Panc1 (cell line): ENCODE data around the gene CEP55. TPM values are rescaled to one million over a fixed set of nuclear protein-coding genes. Genes with fewer than 3 reads are reported as not detected.

ENCODE experiments used
- ATAC-seq: fragments of 200-7000 bp; cut with Tn5 transposase; 2 replicates; pipeline ENCODE4 v1.9.1; 2020; ENCODE audit warnings: mild to moderate bottlenecking, moderate library complexity
- BruUV-seq: library from RNA; stranded (reverse); fragments of 400-500 nt; replicated peaks from 2 replicates; lab custom pipeline; 2021; lab: Mats Ljungman, UMichigan
- CTCF ChIA-PET: fragments of 300-600 bp; sonication (Branson Sonifier 250); formaldehyde crosslinking; loops from one replicate; lab custom pipeline; 2022; ENCODE audit warnings: antibody characterized with exemption; lab: Charles Lee
- POLR2A ChIA-PET: fragments of 300-600 bp; sonication (Branson Sonifier 250); formaldehyde crosslinking; loops from one replicate; lab custom pipeline; 2022; ENCODE audit warnings: antibody characterized with exemption; lab: Charles Lee
- DNase-seq: peaks from one replicate; pipeline ENCODE4 v3.0.0-alpha.2; 2010; ENCODE audit warnings: low read depth, low spot score
- H3K27ac ChIP-seq: 2 replicates; pipeline ENCODE4 v1.5.1; 2011; ENCODE audit warnings: mild to moderate bottlenecking, low read length, inconsistent platforms
- H3K27me3 ChIP-seq: fragments of 200-500 bp; sonication (Bioruptor generic); 2 replicates; pipeline ENCODE4 v1.6.0; 2014; ENCODE audit warnings: low read length, inconsistent platforms; ENCODE audit not compliant: control insufficient read depth, insufficient read depth
- H3K36me3 ChIP-seq: fragments of 200-500 bp; sonication (Bioruptor generic); 2 replicates; pipeline ENCODE4 v1.5.1; 2014; ENCODE audit warnings: inconsistent platforms, mild to moderate bottlenecking, low read length, moderate library complexity; ENCODE audit not compliant: control insufficient read depth, insufficient read depth
- H3K4me1 ChIP-seq: 2 replicates; pipeline ENCODE4 v1.5.1; 2011; ENCODE audit warnings: inconsistent platforms, mild to moderate bottlenecking, low read length, moderate library complexity; ENCODE audit not compliant: control insufficient read depth, insufficient read depth
- H3K4me3 ChIP-seq, 2 experiments: 2 replicates each; pipeline ENCODE4 v1.5.1; 2011 to 2012; ENCODE audit warnings: low read depth in 2 of 2, low read length in 2 of 2, mild to moderate bottlenecking in 2 of 2, inconsistent platforms in 1 of 2, moderate library complexity in 1 of 2
- H3K9me3 ChIP-seq: fragments of 200-500 bp; sonication (Bioruptor generic); 2 replicates; pipeline ENCODE4 v1.5.1; 2014; ENCODE audit warnings: low read depth, mild to moderate bottlenecking, inconsistent platforms, low read length, moderate library complexity; ENCODE audit not compliant: control insufficient read depth, insufficient read depth
- CTCF ChIP-seq: fragments of 450-650 bp; IDR thresholded peaks from 2 replicates; pipeline ENCODE4 v1.5.1; 2017; ENCODE audit warnings: mild to moderate bottlenecking
- POLR2AphosphoS5 ChIP-seq: IDR thresholded peaks from 2 replicates; pipeline ENCODE4 v1.6.1; 2012; ENCODE audit warnings: mild to moderate bottlenecking, low read depth, low read length, moderate library complexity
- REST ChIP-seq, 2 experiments: IDR thresholded peaks; 2 replicates each; pipeline ENCODE4 v1.6.1; 2011 to 2012; ENCODE audit warnings: low read depth in 2 of 2, control low read depth in 1 of 2, low read length in 1 of 2, mild to moderate bottlenecking in 1 of 2, moderate library complexity in 1 of 2; ENCODE audit not compliant: insufficient read depth in 1 of 2
- TCF7L2 ChIP-seq: IDR thresholded peaks from 2 replicates; pipeline ENCODE4 v1.6.1; 2011; ENCODE audit warnings: mild to moderate bottlenecking, low read depth, low read length, inconsistent platforms
- in situ Hi-C: cut with HindIII; loops from 2 replicates; pipeline ENCODE4 v1.10.0; 2016; ENCODE audit warnings: low sequenced_read_pairs, low pct_unique_long_range_greater_than_20kb
- intact Hi-C: fragments of 100-400 bp; cut with micrococcal nuclease; formaldehyde crosslinking; loops from one replicate; pipeline ENCODE4 v1.10.0; 2022; ENCODE audit not compliant: unreplicated experiment
- total RNA-seq: library from RNA; stranded (reverse); gene quantifications from one replicate; pipeline ENCODE4 v1.2.1, GENCODE V29; 2021; ENCODE audit not compliant: unreplicated experiment

CEP55 gene
- total RNA-seq, 1 experiment from 2014 or later: 96.4 TPM

GRCh38 chr10:93468461-93469213, 27.8 kb upstream of the CEP55 start:
- peak; percentile 55; the same call in 1 of the 2 replicates for TF ChIP-seq POLR2AphosphoS5
- no peak for TF ChIP-seq CTCF
- 0 out of 4 replicates have a peak, but pooled peaks of 1 of the 2 experiments have one; percentile 26 for TF ChIP-seq REST (IDR thresholded peaks at IDR 0.05; ENCODE audit: insufficient read depth in 1 of 2, low read depth in 2 of 2, low read length in 1 of 2)
- Histone ChIP-seq H3K4me3 (no peak overlapping the region), H3K36me3 (no peaks in the 10 kb centered on the region), H3K27ac (peak overlapping the region; percentile 100), H3K9me3 (peaks cover 4% of the 10 kb centered on the region; the same call in 1 of the 2 replicates), H3K27me3 (no peaks in the 10 kb centered on the region), H3K4me1 (peaks cover 92% of the 10 kb centered on the region)
- DNase-seq (peak; percentile 89), ATAC-seq (peak; percentile 62)
- no TSS peak for BruUV-seq
- in situ Hi-C loops (no loop called here), intact Hi-C loops (no loop called here)
- ChIA-PET POLR2A (interaction anchor here (1.2 kb wide), 1 partner anchor 10 kb away, joined by 3 read pairs; no protein-coding TSS in a partner anchor), CTCF (interaction anchor here (0.9 kb wide), 1 partner anchor 14 kb away, joined by 3 read pairs; the partner anchor contains the start of gene MYOF)

GRCh38 chr10:93469454-93469853, 27.0 kb upstream of the CEP55 start:
- BruUV-seq: no TSS peak
- H3K4me1 ChIP-seq: peaks cover 92% of the 10 kb centered on the region
- ATAC-seq (no peak), DNase-seq (no peak)
- POLR2A ChIA-PET: interaction anchor here (0.6 to 1.2 kb wide), 2 partner anchors 11 to 98 kb away, joined by 3 read pairs; no protein-coding TSS in a partner anchor
- peak overlapping the region; percentile 100 for H3K27ac ChIP-seq
- TF ChIP-seq TCF7L2 (no peak), POLR2AphosphoS5 (peak; percentile 59)
- intact Hi-C loops (no loop called here), in situ Hi-C loops (no loop called here)
- H3K9me3 ChIP-seq: peaks cover 4% of the 10 kb centered on the region; the same call in 1 of the 2 replicates
- CTCF ChIA-PET: interaction anchor here (1.0 kb wide), 1 partner anchor 12 kb away, joined by 3 read pairs; the partner anchor contains the start of gene MYOF
- no peaks in the 10 kb centered on the region for H3K27me3 ChIP-seq
- no peaks in the 10 kb centered on the region; the same call in 1 of the 2 replicates for H3K36me3 ChIP-seq
- H3K4me3 ChIP-seq: no peak overlapping the region
